AG04450 (cell line): ENCODE data around the gene FAM111A. TPM values are rescaled to one million over a fixed set of nuclear protein-coding genes. Genes with fewer than 3 reads are reported as not detected.

Experiments used
- CTCF ChIA-PET: fragments of 300-600, 350-600 bp; formaldehyde crosslinking; extraction: SDS; loops from one replicate; lab custom pipeline; 2022; ENCODE audit warnings: antibody characterized with exemption, inconsistent platforms; lab: Charles Lee
- POLR2A ChIA-PET: fragments of 350-600 bp; formaldehyde crosslinking; extraction: SDS; loops from one replicate; lab custom pipeline; 2021; ENCODE audit warnings: antibody characterized with exemption, inconsistent platforms; lab: Yijun Ruan, JAX
- DNase-seq: peaks from one replicate; pipeline ENCODE4 v3.0.0-alpha.2; 2011; ENCODE audit warnings: low read depth, low spot score
- H3K27ac ChIP-seq: one replicate; pipeline ENCODE4 v1.5.1; 2012; ENCODE audit warnings: low read depth, low read length, control low read depth
- H3K27me3 ChIP-seq: one replicate; pipeline ENCODE4 v1.6.0; 2012; ENCODE audit warnings: low read length; ENCODE audit not compliant: control insufficient read depth, insufficient read depth
- H3K4me3 ChIP-seq: 2 replicates; pipeline ENCODE4 v1.5.1; 2011; ENCODE audit warnings: mild to moderate bottlenecking, low read depth, low read length, control low read depth
- H3K9me3 ChIP-seq: 2 replicates; pipeline ENCODE4 v1.5.1; 2012; ENCODE audit warnings: low read length; ENCODE audit not compliant: control insufficient read depth, insufficient read depth
- polyA plus RNA-seq: library from polyadenylated mRNA; depleted of rRNA; stranded (reverse); fragments of >200 nt; gene quantifications from 2 replicates; pipeline ENCODE4 v1.2.3, GENCODE V29; 2011
- TF ChIP-seq, protein P1 (sequence below): IDR thresholded peaks from 2 replicates; pipeline ENCODE4 v1.5.1; 2011; ENCODE audit warnings: low read depth, low read length, control low read depth, inconsistent platforms

The FAM111A gene
- polyA plus RNA-seq, 1 experiment: 23.1 TPM

DNA sequence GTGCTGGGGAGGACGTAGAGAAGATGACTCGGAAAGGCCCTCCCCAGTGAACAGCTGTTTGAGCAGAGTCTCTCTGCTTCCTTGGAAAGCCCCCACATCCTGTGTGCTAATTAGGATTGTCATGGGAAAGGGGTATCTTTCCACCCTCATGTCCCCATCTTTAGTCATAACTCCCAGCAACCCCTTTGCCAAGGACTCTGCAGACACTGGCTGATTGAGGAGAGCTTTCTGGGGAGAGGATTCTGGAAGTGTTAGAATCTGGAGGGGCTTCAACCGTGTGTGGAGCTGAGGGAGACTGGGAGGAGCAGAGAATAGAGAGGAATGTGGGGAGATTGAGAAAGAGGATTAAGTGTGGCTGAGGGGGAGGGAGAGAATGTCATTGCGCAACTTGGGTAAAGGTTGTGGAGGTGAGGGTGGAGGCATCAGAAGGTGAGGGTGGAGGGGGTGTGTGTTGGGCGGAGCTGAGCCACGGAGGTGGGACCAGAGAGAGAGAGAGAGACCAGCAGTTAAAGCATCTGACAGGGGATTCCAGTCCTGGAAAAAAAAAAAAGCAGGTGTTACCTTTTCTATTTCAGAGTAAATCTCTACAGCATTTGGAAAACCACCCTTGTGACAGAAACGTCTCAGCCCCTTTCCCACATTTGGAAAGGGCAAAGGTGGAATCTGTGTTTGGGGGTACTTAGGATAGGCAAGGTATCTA lies 31.5 kb downstream of the FAM111A start:
- CTCF ChIA-PET: interaction anchor here (0.7 to 8.6 kb wide), 8 partner anchors 12 to 47 kb away, joined by 3 to 151 read pairs (median 6); no protein-coding TSS in a partner anchor
- Histone ChIP-seq H3K27ac (peak overlapping the region; percentile 52), H3K9me3 (no peaks in the 10 kb centered on the region), H3K4me3 (peak overlapping the region; percentile 71), H3K27me3 (peaks cover 3% of the 10 kb centered on the region)
- TF ChIP-seq, protein P1, sequence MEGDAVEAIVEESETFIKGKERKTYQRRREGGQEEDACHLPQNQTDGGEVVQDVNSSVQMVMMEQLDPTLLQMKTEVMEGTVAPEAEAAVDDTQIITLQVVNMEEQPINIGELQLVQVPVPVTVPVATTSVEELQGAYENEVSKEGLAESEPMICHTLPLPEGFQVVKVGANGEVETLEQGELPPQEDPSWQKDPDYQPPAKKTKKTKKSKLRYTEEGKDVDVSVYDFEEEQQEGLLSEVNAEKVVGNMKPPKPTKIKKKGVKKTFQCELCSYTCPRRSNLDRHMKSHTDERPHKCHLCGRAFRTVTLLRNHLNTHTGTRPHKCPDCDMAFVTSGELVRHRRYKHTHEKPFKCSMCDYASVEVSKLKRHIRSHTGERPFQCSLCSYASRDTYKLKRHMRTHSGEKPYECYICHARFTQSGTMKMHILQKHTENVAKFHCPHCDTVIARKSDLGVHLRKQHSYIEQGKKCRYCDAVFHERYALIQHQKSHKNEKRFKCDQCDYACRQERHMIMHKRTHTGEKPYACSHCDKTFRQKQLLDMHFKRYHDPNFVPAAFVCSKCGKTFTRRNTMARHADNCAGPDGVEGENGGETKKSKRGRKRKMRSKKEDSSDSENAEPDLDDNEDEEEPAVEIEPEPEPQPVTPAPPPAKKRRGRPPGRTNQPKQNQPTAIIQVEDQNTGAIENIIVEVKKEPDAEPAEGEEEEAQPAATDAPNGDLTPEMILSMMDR: no peak
- POLR2A ChIA-PET: interaction anchor here (1.0 to 1.1 kb wide), 2 partner anchors 11 to 50 kb away, joined by 3 read pairs; no protein-coding TSS in a partner anchor
- no peak for DNase-seq

DNA sequence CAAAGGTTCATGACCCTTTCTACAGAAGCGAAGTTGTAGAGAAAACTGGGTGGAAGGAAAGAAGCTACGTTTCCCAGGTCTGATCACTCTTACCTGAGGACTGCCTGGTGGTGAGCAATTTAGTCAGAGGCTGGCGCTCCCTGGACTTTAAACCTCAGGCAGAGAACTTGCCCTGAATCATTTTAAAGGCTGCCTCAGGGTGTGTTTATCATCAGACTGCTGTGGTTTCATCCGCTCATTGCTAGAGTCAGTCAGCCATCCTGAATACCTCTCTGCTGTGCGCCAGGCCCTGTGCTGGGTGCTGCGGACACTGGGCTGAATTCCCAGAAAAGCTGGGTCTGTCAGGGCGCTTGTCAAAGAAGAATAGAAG lies 32.0 kb downstream of the FAM111A start:
- ChIA-PET POLR2A (interaction anchor here (1.0 kb wide), 1 partner anchor 49 kb away, joined by 3 read pairs; no protein-coding TSS in a partner anchor), CTCF (interaction anchor here (0.7 to 8.6 kb wide), 8 partner anchors 12 to 47 kb away, joined by 3 to 151 read pairs (median 6); no protein-coding TSS in a partner anchor)
- TF ChIP-seq, protein P1: no peak
- Histone ChIP-seq H3K27ac (peak overlapping the region; percentile 39), H3K9me3 (peaks cover 4% of the 10 kb centered on the region), H3K4me3 (no peak overlapping the region), H3K27me3 (peaks cover 3% of the 10 kb centered on the region)
- no peak for DNase-seq

DNA sequence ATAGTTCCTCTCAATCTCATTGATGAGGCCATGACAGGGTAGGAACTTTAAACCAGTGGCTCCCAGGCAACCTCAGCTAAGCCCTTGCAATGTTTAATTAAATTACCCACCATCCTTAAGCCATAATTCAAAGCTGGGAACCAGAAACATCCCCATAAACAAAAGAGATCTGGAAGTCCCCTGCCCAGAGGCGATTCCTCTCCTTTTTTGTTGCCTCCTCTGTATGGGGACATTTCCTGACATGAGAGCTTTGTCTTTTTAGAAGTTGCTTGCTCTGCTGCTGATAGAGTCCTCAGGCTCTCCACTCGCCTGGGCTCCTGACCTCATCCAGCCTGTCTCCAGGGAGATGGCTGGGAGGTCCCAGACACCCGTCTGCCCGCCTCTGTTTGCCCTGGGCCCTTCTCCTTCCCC lies 32.4 kb downstream of the FAM111A start:
- TF ChIP-seq, protein P1: no peak
- ChIA-PET CTCF (interaction anchor here (0.9 to 8.6 kb wide), 8 partner anchors 11 to 46 kb away, joined by 4 to 151 read pairs (median 6); no protein-coding TSS in a partner anchor), POLR2A (no interaction called here)
- peaks cover 3% of the 10 kb centered on the region for H3K27me3 ChIP-seq
- H3K4me3 ChIP-seq: no peak overlapping the region
- peak overlapping the region; percentile 39 for H3K27ac ChIP-seq
- peaks cover 5% of the 10 kb centered on the region for H3K9me3 ChIP-seq
- no peak for DNase-seq

DNA sequence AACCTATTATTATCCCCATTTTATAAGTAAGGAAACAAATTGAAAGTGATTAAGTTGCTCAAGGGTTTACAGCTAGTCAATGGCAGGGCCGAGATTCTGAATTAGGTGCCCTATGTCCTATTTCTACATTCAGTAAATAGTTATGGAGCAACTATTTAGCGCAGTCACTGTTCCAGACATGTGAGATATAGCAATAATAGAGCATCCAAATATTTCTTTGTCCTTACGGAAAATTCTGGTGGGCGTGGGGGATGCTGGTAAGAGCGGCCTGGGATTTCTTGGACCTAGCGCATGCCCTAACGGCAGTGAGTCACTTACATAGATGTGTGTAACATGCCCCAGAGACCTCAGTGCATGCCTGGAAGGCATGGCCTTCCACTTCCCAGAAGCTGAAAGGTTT lies 33.7 kb downstream of the FAM111A start:
- POLR2A ChIA-PET: no interaction called here
- CTCF ChIA-PET: interaction anchor here (1.3 to 8.6 kb wide), 4 partner anchors 10 to 45 kb away, joined by 3 to 151 read pairs (median 4); no protein-coding TSS in a partner anchor
- H3K27me3 ChIP-seq: no peaks in the 10 kb centered on the region
- TF ChIP-seq, protein P1: no peak
- DNase-seq: no peak
- H3K27ac ChIP-seq: no peak overlapping the region
- no peak overlapping the region for H3K4me3 ChIP-seq
- H3K9me3 ChIP-seq: peaks cover 5% of the 10 kb centered on the region

DNA sequence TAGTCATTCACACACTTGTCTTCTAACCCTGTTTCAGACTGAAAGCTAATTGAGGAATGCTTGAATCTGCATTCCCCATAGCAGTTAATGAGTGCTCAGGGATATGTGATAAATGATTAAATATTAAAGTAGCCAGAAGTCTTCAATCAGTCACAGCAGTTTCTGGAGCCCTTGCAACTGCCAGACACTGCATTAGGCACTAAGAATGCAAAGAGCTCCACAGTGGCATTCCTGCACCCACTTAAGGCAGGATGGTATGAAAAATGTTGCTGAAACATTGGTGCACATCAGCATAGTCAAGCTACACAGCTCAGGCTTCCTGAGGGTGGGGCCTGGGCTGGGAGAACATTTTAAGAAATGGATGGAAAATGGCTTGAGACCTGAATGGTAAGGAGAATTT lies 35.7 kb downstream of the FAM111A start:
- POLR2A ChIA-PET: no interaction called here
- no peak overlapping the region for H3K27ac ChIP-seq
- CTCF ChIA-PET: interaction anchor here (0.6 to 2.3 kb wide), 6 partner anchors 8 to 1110 kb away, joined by 3 to 9 read pairs (median 4); no protein-coding TSS in a partner anchor
- peaks cover 5% of the 10 kb centered on the region for H3K9me3 ChIP-seq
- H3K27me3 ChIP-seq: no peaks in the 10 kb centered on the region
- DNase-seq: no peak
- no peak overlapping the region for H3K4me3 ChIP-seq
- TF ChIP-seq, protein P1: no peak
